GM18868 (cell line): ENCODE data around the gene CDH5.

Experiments
- ATAC-seq: cut with Tn5 transposase; IDR thresholded peaks from one replicate; pipeline ENCODE4 v1.9.1; 2021; ENCODE audit warnings: mild to moderate bottlenecking, moderate library complexity; ENCODE audit not compliant: unreplicated experiment

The CDH5 gene

DNA sequence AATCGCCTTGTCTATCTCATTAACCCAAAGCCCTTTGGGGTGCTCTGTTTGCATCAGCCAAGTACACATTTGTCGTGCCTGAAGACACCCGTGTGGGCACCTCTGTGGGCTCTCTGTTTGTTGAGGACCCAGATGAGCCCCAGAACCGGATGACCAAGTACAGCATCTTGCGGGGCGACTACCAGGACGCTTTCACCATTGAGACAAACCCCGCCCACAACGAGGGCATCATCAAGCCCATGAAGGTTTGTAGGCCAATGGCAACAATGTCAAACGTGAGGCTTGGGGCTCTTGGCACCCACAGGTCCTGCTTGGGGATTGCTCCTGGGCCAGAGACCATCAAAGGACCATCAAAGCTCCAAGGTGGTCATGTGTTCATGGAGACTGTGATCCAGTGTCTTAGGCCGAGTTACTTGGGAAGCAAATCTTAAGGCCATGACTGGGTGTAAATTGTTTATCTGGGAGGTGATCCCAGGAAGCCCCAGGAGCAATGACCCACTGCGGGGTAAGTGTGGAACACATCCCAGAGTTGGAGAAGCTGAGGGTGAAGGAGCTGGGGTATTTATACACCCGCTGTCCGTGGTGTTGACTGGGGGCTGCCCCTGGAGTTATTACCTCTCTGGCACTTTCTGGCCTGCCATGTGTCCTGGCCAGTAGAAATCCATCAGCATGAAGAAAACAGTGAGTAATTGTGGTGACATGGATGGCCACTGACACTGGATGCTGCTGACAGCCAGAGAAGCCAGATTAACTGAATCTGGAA lies 24.0 kb downstream of the CDH5 start:
- ATAC-seq, result no peak

DNA sequence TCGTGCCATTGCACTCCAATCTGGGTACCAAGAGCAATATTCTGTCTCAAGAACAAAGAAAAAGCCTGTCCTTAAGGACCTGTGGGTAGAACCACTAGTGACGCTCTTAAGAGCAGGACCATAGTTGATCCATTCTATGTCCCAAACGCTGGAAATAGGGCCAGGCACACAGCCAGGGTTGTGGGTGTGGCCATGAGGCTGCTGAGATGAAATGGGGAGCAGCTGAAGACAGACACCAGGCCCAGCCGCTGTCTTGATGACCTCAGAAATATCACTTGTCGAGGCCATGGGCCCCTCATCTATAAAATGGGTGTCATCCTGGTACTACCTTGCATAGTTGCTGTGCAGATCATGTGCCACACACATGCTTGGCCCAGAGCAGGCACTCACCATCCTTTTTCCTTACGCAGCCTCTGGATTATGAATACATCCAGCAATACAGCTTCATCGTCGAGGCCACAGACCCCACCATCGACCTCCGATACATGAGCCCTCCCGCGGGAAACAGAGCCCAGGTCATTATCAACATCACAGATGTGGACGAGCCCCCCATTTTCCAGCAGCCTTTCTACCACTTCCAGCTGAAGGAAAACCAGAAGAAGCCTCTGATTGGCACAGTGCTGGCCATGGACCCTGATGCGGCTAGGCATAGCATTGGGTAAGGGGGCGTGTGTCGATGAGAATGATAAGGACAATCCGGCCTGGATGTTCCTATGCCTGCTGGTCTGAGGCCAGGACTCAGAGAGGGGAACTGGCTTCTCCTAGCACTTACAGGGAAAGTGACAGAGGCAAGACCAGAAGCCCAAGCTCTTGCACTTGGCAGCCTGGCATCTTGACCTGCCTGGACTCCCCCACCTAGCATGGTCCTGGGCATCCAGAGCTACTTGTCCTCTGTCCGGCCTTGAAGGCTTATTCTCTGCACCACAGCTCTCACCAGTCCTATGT lies 25.5 kb downstream of the CDH5 start:
- no peak for ATAC-seq

GRCh38 chr16:66395806-66396555 lies 29.5 kb downstream of the CDH5 start:
- no peak for ATAC-seq

DNA sequence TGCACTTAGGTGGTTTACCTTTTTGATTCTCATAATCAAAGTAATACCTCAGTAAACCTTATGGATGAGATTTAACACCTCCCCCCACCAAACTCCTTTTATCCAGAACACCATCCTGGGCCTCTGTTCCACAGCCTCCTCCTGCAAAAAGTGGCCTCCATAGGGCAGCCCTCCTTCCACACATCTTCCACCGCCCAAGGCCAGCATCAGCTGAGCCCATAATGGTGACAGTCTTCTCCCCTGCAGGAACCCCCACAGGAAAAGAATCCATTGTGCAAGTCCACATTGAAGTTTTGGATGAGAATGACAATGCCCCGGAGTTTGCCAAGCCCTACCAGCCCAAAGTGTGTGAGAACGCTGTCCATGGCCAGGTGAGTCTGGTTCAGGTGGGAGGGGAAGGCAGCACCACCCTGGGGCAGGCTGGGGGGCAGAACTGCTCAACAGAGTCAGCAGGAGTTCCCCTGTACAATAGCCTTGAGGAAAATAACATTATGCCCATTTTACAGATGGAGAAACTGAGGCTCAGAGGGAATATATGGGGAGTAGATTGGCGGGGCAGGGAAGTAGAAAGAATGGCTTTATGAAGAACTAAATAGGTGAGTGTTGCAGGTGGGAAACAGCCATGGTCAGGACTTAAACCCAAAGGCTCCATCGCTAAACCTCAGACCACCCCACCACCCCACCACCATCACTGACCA lies 31.4 kb downstream of the CDH5 start:
- no peak for ATAC-seq

DNA sequence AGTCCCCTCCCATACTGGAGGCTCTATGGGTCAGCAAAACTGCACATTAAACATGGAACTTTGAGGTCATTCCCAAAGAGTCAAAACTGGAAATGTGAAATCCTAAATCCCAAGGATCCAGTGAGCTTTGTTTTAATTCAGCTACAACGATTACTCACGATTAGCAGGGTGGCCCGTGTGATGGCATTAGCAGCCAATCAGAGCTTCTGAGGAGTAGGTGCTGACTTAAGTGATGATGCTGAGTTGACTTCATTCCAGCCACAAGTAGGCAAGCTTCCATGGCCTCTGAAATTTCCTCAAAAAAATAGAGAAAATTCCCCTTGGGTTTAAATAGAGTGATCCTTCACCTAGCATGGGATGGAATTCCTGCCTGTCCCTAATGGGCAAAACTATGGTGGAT lies 32.5 kb downstream of the CDH5 start:
- no peak for ATAC-seq

GRCh38 chr16:66399930-66400329 lies 33.4 kb downstream of the CDH5 start:
- no peak for ATAC-seq

GRCh38 chr16:66400503-66401380 lies 34.3 kb downstream of the CDH5 start:
- ATAC-seq, result no peak

DNA sequence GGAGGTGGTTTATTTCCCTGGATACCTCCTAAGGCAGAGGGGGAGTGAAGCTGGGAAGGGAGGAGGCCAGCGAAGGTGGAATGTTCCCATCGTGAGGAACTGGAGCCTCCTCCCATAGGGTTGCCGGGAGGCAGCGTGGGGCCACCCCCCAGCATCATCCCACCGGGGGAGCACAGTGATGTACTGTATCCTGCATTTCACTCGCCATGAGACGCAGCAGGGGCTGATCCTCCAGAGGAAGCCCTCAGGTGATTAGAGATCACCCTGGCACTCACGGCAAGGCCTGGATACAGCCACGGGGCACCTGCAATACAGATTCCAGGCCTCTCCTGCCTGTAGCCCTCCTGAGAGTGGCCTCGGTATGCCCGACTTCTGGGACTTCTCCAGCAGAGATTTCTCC lies 35.1 kb downstream of the CDH5 start:
- ATAC-seq, result no peak

DNA sequence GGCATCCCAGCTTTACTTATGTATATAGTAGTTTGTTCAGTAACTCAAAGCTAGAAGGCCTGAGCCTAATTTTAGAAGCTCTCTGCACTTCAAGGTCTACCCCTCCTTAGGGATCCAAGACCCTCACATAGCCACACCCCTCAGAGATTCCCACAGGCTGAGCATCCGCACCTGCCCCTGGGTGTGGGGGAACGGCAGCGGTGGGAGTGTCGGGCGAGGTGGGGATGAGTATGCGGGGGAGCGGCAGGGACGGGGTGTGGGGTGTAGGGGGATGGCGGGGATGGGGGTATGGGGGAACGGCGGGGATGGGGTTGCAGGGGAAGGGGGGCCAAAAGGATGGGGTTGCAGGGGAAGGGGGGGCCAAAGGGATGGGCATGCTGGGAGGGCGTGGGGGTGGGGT lies 35.7 kb downstream of the CDH5 start:
- no peak for ATAC-seq

GRCh38 chr16:66402591-66403230 lies 36.2 kb downstream of the CDH5 start:
- no peak for ATAC-seq

- no peak for ATAC-seq
Measured at GRCh38 chr16:66403531-66404145, 37.1 kb downstream of the CDH5 start.

GRCh38 chr16:66405057-66405783 lies 38.7 kb downstream of the CDH5 start:
- ATAC-seq, result no peak

DNA sequence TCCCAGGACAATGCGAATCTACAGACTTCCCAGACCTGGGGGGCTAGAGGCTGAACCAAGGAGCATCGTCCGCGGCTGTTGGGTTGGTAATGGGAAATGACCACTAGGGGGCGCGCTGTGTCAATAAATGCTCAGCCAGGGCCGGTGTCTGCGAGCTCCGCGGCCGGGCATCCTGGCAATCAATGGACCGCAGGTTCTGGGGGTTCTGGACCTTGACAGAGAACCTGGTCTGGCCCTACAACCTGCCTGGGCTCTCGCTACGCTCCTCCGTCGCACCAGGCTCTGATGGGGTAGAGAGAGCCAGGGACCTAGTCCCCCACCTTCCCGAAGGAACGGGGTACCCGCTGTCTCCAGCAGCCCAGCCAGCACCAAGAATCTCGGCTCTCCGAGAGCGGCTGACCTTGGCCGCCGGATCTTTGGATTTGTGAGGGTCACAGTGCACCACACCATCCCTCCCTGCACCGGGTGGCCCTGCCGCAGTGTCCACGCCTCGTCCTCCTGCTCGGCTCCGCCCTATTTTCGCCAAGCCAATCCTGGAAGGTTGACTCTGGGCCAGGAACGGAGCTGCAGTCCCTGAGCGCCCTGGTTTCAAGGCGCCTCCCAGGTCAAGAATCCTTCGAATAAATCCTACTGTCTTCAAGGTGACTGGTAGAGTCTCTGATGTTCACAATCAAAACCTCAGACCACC lies 40.2 kb downstream of the CDH5 start:
- ATAC-seq, result peak; percentile 80

DNA sequence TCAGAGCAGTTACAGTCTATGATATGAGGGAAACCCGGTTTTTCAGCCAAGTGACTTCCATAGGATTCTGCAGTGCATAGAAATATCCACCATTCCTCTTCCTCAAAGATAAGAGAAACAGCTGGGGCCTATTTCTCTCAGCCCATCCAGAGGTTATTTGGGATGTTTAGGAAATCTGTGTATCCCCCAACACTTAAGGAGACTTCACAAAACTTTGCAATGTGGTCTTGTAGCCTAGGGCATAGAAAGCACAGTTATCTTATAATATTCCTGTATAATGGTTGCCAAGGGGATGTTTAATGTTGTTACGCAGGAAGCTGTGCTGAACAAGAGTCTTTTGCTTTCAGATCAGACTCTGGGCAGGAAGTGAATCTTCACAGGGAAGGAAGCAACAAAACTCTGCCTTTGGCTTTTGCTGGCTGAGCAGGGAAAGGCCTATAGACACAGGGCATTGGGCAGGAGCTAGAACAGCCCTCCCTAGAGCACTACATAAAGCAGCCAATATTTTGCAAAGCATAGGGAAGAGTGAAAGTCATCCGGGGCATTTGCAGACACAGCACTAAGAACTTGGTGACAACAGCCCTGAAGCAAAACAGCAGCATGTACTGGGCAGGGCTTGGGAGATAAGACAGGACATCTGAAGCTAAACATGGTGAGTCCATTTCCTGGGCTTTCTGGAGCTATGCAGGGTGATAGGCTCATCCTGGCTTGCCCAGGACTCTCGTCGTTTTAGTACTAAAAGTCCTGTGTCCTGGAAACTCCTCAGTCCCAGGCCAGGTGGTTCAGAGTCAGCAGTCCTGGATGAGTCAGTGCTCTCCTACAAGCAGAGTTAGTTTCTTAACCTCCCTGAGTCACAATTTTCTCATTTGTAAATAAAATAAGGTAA lies 41.9 kb downstream of the CDH5 start:
- no peak for ATAC-seq

GRCh38 chr16:66409156-66409555 lies 42.7 kb downstream of the CDH5 start:
- ATAC-seq, result no peak

- no peak for ATAC-seq
Measured at GRCh38 chr16:66412182-66412581, 45.7 kb downstream of the CDH5 start.

GRCh38 chr16:66414891-66415290 lies 48.4 kb downstream of the CDH5 start:
- ATAC-seq, result no peak
